HUDEP-2 (cell line): Measurements from ENCODE around the gene NUAK2.

ENCODE experiments used
- DNase-seq, 76 experiments: peaks; one replicate each; lab custom pipeline; 2025; ENCODE audit not compliant: unreplicated experiment in 76 of 76; lab: John Stamatoyannopoulos, UW

The NUAK2 gene

DNA sequence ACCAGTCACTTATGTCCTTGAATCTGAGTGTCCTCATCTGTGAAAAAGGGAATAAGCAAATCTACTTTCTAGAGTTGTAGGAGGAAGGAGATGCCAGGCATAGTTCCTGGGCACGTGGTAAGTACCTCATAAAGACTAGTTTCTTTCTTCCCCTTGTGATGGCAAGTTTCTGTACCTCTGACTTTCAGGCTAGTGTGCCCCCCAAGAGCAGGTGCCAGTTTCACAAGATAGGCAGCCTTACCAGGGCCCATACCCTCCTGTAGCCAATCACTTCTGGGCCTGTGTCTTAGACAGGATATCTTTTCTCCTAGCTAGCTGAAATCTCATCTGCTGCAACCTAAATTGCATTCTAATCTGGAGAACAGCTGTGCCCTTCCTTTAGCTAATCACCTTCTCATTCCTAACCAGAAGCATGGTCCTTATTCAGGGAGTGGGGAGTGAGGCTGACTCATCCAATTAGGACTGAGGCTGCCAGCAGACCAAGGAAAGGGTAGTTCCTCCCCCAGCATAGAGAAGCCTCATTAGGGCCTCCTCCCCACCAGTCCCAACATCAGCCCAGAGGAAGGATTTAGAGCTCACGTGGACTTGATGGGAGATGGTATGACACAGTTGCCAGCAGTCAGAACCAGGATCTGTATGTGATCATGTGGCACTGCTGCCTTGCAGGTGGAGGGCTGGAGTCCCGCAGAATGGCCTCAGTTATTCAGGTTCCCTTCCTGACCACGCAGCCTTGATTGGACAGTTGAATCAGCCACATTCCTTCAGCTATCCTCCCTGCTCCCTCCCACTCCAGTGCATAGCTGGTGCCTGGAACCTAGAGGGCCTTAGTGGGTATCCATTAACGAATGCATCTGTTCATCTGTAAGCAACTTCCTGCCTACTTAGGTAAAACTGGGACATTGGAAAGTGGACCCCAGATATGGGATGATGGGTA, 27.3 kb upstream of the NUAK2 start:
- no peak for DNase-seq

- DNase-seq: peak in 1 of 76 experiments; percentile 18
Observed at GRCh38 chr1:205346956-205347574, 25.5 kb upstream of the NUAK2 start.

GRCh38 chr1:205345761-205346160, 24.2 kb upstream of the NUAK2 start:
- DNase-seq: no peak

- DNase-seq: peak in 74 of 76 experiments; percentile 34 to 93 (median 79)
Observed at GRCh38 chr1:205344066-205344928, 22.8 kb upstream of the NUAK2 start.

GRCh38 chr1:205343431-205344065, 22.0 kb upstream of the NUAK2 start:
- DNase-seq: peak in 52 of 76 experiments; percentile 11 to 67 (median 44)

GRCh38 chr1:205342986-205343385, 21.4 kb upstream of the NUAK2 start:
- DNase-seq: no peak

GRCh38 chr1:205340676-205341075, 19.1 kb upstream of the NUAK2 start:
- DNase-seq: peak in 6 of 76 experiments; percentile 10 to 32 (median 21)

DNA sequence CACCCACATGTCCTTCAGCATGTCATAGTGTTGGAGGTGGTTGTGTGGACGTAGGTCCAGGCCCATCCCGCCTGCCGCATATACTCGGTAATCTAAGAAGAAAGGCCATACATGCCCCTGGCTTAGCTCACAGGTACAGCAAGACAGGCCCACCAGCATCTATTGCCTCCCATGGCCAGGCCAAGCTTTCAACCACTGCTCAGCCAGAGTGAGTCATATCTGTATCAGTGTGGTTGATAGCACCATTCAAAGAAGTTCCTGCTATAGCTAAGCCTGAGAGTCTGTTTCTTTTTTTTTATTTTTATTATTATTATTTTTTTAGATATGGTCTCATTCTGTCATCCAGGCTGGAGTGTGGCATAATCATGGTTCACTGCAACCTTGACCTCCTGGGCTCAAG, 18.2 kb upstream of the NUAK2 start:
- peak in 2 of 76 experiments; percentile 7 to 21 for DNase-seq

DNA sequence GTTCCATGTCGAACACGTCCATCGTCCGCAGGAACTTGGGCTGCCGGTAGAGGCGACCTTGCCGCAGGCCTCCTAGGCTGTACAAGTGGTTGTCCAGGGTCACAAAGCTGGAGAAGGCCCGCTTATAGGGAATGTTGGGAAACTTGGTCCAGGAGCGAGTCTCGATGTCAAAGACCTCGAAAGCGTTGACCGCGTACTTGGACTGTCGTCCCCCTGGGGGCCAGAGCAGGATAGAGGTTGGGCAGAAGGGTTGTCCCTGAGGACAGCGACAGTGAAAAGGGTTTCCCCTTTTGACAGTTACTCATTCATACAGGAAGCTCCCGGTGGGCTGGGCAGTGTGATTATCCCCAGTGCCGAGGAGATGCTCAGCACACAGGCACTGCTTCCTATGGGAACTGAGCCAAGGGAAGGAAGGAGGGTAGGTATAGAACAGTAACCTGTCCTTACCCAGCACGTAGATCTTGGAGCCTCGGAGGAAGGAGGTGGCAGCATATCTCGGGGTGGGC, 17.7 kb upstream of the NUAK2 start:
- DNase-seq: no peak

- no peak for DNase-seq
Observed at GRCh38 chr1:205338011-205338410, 16.5 kb upstream of the NUAK2 start.

GRCh38 chr1:205337481-205337880, 15.9 kb upstream of the NUAK2 start:
- DNase-seq: no peak

DNA sequence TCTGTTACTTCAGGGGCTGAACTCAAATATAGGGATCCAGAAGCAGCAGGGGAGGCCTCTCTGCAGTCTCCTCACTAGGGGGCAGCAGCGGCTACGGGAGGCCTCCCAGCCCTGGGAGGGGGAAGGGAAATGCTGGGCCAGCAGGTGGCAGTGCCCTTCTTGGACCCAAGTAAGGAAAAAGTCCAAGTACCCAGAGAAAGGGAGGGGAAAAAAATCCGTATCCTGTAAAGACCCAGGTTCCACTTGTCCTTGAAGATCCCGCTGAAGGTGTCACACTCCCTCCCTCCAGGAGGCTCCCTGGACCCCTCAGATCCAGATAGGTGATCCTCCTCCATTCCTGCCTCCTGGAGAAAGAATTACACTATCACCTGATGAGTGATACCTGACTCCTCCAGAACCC, 14.1 kb upstream of the NUAK2 start:
- peak in 74 of 76 experiments; percentile 13 to 90 (median 74) for DNase-seq

- DNase-seq: no peak
Observed at GRCh38 chr1:205332015-205332791, 10.7 kb upstream of the NUAK2 start.

GRCh38 chr1:205330150-205330549, 8.6 kb upstream of the NUAK2 start:
- DNase-seq: no peak

DNA sequence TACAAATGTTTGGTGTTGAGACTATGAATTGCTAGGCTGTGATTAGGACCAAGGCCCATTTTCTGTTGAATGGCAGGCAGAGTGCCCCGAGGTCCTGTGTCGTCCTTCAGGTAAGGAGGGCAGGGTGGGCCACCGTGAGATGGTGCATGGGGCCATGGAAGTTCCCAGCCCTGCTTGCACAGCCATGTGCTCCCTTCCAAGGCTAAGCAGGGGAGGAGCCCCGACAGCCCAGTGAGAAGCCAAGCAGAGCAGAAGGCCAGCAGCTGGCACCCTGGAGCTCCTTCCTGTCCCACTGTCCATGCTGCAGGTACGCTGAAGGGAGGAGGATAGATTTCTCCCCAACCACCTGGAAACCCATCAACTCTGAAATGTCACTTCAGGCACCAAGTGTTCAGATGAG, 8.2 kb upstream of the NUAK2 start:
- no peak for DNase-seq

GRCh38 chr1:205328476-205328875, 6.9 kb upstream of the NUAK2 start:
- no peak for DNase-seq

DNA sequence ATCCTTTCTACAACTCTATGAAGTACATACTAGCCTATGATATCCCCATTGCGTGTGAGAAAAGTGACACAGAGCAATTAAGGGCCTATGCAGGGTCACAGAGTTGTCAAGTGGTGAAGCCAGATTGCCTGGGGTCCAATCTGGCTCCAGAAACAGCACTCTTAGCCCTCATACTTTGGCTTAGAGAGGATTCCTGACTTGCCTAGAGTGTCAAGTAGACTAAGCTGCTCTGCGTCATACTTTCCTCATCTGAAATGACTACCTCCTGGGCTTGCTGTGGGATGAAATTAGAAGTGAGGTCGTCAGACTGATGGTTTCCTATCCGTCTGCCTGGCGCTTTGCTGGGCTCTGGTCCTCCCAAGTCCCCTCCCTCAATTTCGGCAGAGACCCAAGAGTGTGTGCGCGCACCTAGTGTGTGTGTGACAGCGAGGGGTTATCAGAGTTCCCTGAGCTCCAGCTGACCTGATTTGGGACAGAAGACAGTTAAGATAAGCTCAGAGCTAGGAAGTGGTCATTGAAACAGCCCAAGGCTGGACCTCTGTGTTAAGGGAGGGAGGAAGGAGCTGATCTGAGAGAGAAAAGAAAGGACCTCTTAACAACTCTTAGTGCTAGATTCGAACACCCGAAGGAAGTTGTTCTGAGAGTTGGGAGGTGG, 5.4 kb upstream of the NUAK2 start:
- DNase-seq: peak in 1 of 76 experiments; percentile 9

- DNase-seq: peak in 41 of 76 experiments; percentile 4 to 67 (median 37)
Observed at GRCh38 chr1:205325334-205325884, 3.9 kb upstream of the NUAK2 start.

DNA sequence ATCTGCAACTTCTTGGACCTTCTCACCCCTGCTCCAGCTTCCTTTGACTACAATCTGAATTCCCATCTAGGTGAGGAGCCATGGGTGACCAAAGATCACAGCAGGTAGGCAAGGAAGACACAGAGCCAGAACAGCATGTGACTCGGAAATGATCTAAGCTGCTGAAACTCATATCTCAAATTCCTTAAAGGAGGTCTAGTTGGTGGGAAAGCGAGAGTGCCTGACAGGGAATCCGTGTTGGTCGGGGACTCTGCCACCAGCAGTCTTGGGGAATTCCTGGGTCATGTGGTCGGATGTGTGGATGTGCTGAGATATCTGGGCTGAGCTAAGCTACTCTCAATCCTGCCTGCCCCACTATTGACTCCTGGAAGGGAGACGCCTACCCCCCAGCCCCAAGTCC, 3.2 kb upstream of the NUAK2 start:
- no peak for DNase-seq
